Fibroblast of skin of left quadriceps (primary cell): ENCODE results near the gene NEK1.

ENCODE experiments used
- DNase-seq, 2 experiments: peaks; one replicate each; pipeline ENCODE4 v3.0.0-alpha.2; 2013; ENCODE audit warnings: low read depth in 2 of 2

The NEK1 gene

GRCh38 chr4:169611991-169612870 is at the start of gene NEK1:
Gene NEK1, minus strand, starts transcription at chr4:169612583. Its CDS starts 9,953 bp downstream, at chr4:169602630.
- DNase-seq, result peak; percentile 73

GRCh38 chr4:169661761-169662160 is 49.4 kb upstream of the NEK1 start:
- DNase-seq, result no peak

GRCh38 chr4:169660929-169661328 is 48.5 kb upstream of the NEK1 start:
- no peak for DNase-seq

- DNase-seq, result peak; percentile 93 to 94
These were observed 47.6 kb upstream of the NEK1 start for GRCh38 chr4:169659716-169660670.

- DNase-seq, result no peak
These were observed 46.8 kb upstream of the NEK1 start for GRCh38 chr4:169658975-169659715.

- no peak for DNase-seq
These were observed 45.8 kb upstream of the NEK1 start for GRCh38 chr4:169658196-169658595.

- DNase-seq, result no peak
These were observed 45.2 kb upstream of the NEK1 start for GRCh38 chr4:169657470-169658107.

- DNase-seq, result no peak
These were observed 43.0 kb upstream of the NEK1 start for GRCh38 chr4:169655401-169655800.

- no peak for DNase-seq
These were observed 40.2 kb upstream of the NEK1 start for GRCh38 chr4:169652535-169652934.

- DNase-seq, result no peak
These were observed 38.0 kb upstream of the NEK1 start for GRCh38 chr4:169650227-169650936.

GRCh38 chr4:169649545-169650226 is 37.3 kb upstream of the NEK1 start:
- no peak for DNase-seq

- DNase-seq, result no peak
These were observed 33.2 kb upstream of the NEK1 start for GRCh38 chr4:169645627-169646026.

- DNase-seq, result no peak
These were observed 32.4 kb upstream of the NEK1 start for GRCh38 chr4:169644802-169645201.

- DNase-seq, result peak; percentile 80
These were observed 28.0 kb upstream of the NEK1 start for GRCh38 chr4:169640261-169640870.

GRCh38 chr4:169634975-169635374 is 22.6 kb upstream of the NEK1 start:
- no peak for DNase-seq

GRCh38 chr4:169632896-169633295 is 20.5 kb upstream of the NEK1 start:
- DNase-seq, result no peak

GRCh38 chr4:169630069-169630468 is 17.7 kb upstream of the NEK1 start:
- DNase-seq, result no peak

- no peak for DNase-seq
These were observed 16.2 kb upstream of the NEK1 start for GRCh38 chr4:169628579-169628978.

GRCh38 chr4:169627307-169627706 is 14.9 kb upstream of the NEK1 start:
- no peak for DNase-seq
